ENCODE data around the gene PARD3B. TPM values are rescaled to one million over a fixed set of nuclear protein-coding genes. Genes with fewer than 3 reads are reported as not detected.

The PARD3B gene
- total and polyA plus RNA-seq, 2 of the 8 experiments (the other 6 are each of a cell fraction or from before 2014, with no cell fraction given): 1.2 to 5.7 TPM

DNA sequence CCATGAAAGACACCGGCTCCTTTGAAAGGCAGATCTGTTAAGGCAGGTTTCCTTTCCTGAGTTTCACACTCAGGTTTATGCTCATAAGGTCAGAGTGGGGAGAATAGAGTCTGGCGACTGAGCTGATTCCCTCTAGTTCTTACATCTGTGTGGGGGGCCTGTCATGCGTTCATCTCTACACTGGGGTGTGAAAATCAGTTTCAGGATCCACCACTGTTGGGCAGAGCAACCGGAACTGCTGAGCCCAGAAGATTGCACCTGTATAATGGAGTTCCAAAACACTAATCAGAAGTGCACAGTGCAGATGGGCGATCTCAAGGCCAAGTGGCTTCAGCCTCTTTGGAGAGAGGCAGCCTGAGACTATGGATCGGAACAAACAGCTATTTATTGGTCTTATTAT, 955.7 kb downstream of the PARD3B start:
- FAIRE-seq: no peak
- Histone ChIP-seq H3K79me2 (ENCODE audit: control insufficient read depth in 1 of 2, insufficient read depth in 2 of 2, low read length in 2 of 2) (no peaks in the 10 kb centered on the region), H4K5ac (ENCODE audit: insufficient read length, low read depth, low read length) (no peak overlapping the region), H3K23me2 (ENCODE audit: low read depth, low read length) (no peaks in the 10 kb centered on the region), H3K27me3 (replicated peaks in 1 of 4; ENCODE audit: control insufficient read depth in 3 of 4, extremely low read depth in 1 of 4, insufficient read depth in 3 of 4, low read length in 3 of 4) (no peaks in the 10 kb centered on the region), H4K91ac (replicated peaks; ENCODE audit: insufficient read length, low read length) (no peak overlapping the region), H3K36me3 (ENCODE audit: control insufficient read depth in 2 of 4, insufficient read depth in 4 of 4, low read length in 3 of 4) (no peaks in the 10 kb centered on the region; a peak in 1 of 8 replicates), H3K9ac (replicated peaks in 1 of 4; ENCODE audit: extremely low read depth in 1 of 4, low read depth in 3 of 4, low read length in 3 of 4) (no peak overlapping the region), H2BK20ac (ENCODE audit: low read length) (no peak overlapping the region), H2AFZ (ENCODE audit: low read length) (no peak overlapping the region), H3K18ac (ENCODE audit: extremely low read depth, low read length) (no peak overlapping the region), H4K20me1 (replicated peaks in 1 of 2; ENCODE audit: control insufficient read depth in 1 of 2, insufficient read depth in 2 of 2, low read length in 2 of 2) (peaks cover 0 to 1% of the 10 kb centered on the region in 2 experiments), H3K4me3 (ENCODE audit: extremely low read depth in 1 of 4, insufficient read depth in 2 of 4, low read depth in 3 of 4, low read length in 4 of 4) (no peak overlapping the region), H3K79me1 (ENCODE audit: low read depth, low read length) (no peaks in the 10 kb centered on the region), H2BK12ac (ENCODE audit: low read depth, low read length) (no peak overlapping the region), H3K4me1 (replicated peaks in 1 of 4; ENCODE audit: control insufficient read depth in 3 of 4, insufficient read depth in 4 of 4, low read length in 3 of 4) (no peaks in the 10 kb centered on the region), H4K8ac (ENCODE audit: extremely low read depth, insufficient read depth, low read length) (no peak overlapping the region), H3K9me3 (ENCODE audit: insufficient read depth in 2 of 2, low read depth in 1 of 2, low read length in 1 of 2) (no peaks in the 10 kb centered on the region), H2AK5ac (ENCODE audit: low read depth, low read length) (no peak overlapping the region), H3K4ac (replicated peaks; ENCODE audit: insufficient read length, low read depth, low read length) (no peak overlapping the region), H2BK5ac (ENCODE audit: low read depth, low read length) (no peak overlapping the region), H2BK15ac (ENCODE audit: low read length) (no peak overlapping the region), H3K27ac (ENCODE audit: low read depth, low read length) (no peak overlapping the region), H3K56ac (replicated peaks; ENCODE audit: insufficient read length, low read depth, low read length) (no peak overlapping the region), H3K14ac (ENCODE audit: insufficient read length) (no peak overlapping the region), H3K23ac (ENCODE audit: insufficient read length) (no peak overlapping the region), H3K4me2 (ENCODE audit: insufficient read depth in 1 of 2, low read depth in 2 of 2, low read length in 2 of 2) (no peak overlapping the region), H2BK120ac (replicated peaks; ENCODE audit: low read depth, low read length) (no peak overlapping the region)
- POLR2A ChIA-PET (ENCODE audit: partially characterized antibody): no interaction called here
- DNase-seq (ENCODE audit: low read depth in 1 of 2, low spot score in 2 of 2): no peak
- CTCF ChIA-PET (ENCODE audit: partially characterized antibody): interaction anchor here (1.3 to 1.5 kb wide), 3 partner anchors 12 to 178 kb away, joined by 3 to 5 read pairs (median 5); no protein-coding TSS in a partner anchor
- TF ChIP-seq KDM5A (IDR thresholded peaks at IDR 0.05; ENCODE audit: low read length) (no peak), EGR1 (IDR thresholded peaks at IDR 0.05; ENCODE audit: borderline replicate concordance, low read depth, low read length) (no peak), BACH1 (IDR thresholded peaks at IDR 0.05; ENCODE audit: low read length) (no peak), RFX5 (IDR thresholded peaks at IDR 0.05; ENCODE audit: borderline replicate concordance, low read depth, low read length) (no peak), SIX5 (IDR thresholded peaks at IDR 0.05; ENCODE audit: low read depth, low read length) (no peak), POLR2AphosphoS5 (IDR thresholded peaks at IDR 0.05; ENCODE audit: low read depth, low read length) (no peak), SRF (IDR thresholded peaks at IDR 0.05; ENCODE audit: low read depth, low read length) (no peak), NANOG (IDR thresholded peaks at IDR 0.05; ENCODE audit: insufficient read depth, low read depth, low read length, poor library complexity, severe bottlenecking) (no peak), MAFK (IDR thresholded peaks at IDR 0.05; ENCODE audit: low read depth, low read length) (no peak)
- WGBS, 2 experiments (ENCODE audit: extremely low coverage in 1 of 2, insufficient coverage in 1 of 2, insufficient read length in 1 of 2, insufficient replicate concordance in 2 of 2, low coverage in 1 of 2, low lambda C conversion rate in 2 of 2, missing lambda C conversion rate in 1 of 2): 84% methylated on average over 6 of the region's 6 CpGs; no CpG with 5 or more reads in 1 of the 2 experiments

All from H1 (cell line).